HepG2 (cell line): ENCODE results near the gene FAM20C. TPM values are rescaled to one million over a fixed set of nuclear protein-coding genes. Genes with fewer than 3 reads are reported as not detected.

Experiments
- ATAC-seq: fragments of 200-7000 bp; cut with Tn5 transposase; 3 replicates; pipeline ENCODE4 v1.9.1; 2020; ENCODE audit warnings: mild to moderate bottlenecking, moderate library complexity
- BruUV-seq: library from RNA; stranded (reverse); fragments of 400-500 nt; replicated peaks from 2 replicates; lab custom pipeline; 2021; lab: Mats Ljungman, UMichigan
- CTCF ChIA-PET: fragments of 300-600 bp; formaldehyde crosslinking; extraction: SDS; loops from one replicate; lab custom pipeline; 2021; ENCODE audit warnings: low total read pairs, inconsistent platforms, low intra/inter-chr PET ratio; lab: Yijun Ruan, JAX
- POLR2A ChIA-PET: fragments of 350-600 bp; sonication (Branson Sonifier 250); formaldehyde crosslinking; loops from one replicate; lab custom pipeline; 2020; ENCODE audit warnings: antibody characterized with exemption, inconsistent platforms; lab: Yijun Ruan, JAX
- DNase-seq: peaks from one replicate; pipeline ENCODE4 v3.0.0-alpha.2; 2015; ENCODE audit warnings: low spot score
- FAIRE-seq: peaks from 3 replicates; lab custom pipeline; 2011; peaks lifted over from hg19 to GRCh38; lab: Jason Lieb, UNC
- H2AFZ ChIP-seq: one replicate; pipeline ENCODE4 v1.6.1; 2011; ENCODE audit warnings: low read length, inconsistent platforms
- H3K27ac ChIP-seq: fragments of 300-600 bp; 3 replicates; pipeline ENCODE4 v1.8.0; 2011; ENCODE audit warnings: mixed run types, mild to moderate bottlenecking, mixed read lengths, low read length, inconsistent platforms; ENCODE audit not compliant: insufficient read depth; ENCODE audit errors: extremely low read length
- H3K27me3 ChIP-seq, 2 experiments: fragments of 200-600 bp in 1 of 2; 2 replicates in 1 of 2; 3 replicates in 1 of 2; pipeline versions ENCODE4 v1.6.0 to v1.8.0; 2011; ENCODE audit warnings: low read length in 2 of 2, mild to moderate bottlenecking in 2 of 2, moderate library complexity in 2 of 2, inconsistent platforms in 1 of 2; ENCODE audit not compliant: insufficient read depth in 2 of 2, control insufficient read depth in 1 of 2
- H3K36me3 ChIP-seq, 2 experiments: fragments of 200-600 bp in 1 of 2; replicated peaks in 1 of 2; 2 replicates in 1 of 2; 3 replicates in 1 of 2; pipeline versions ENCODE4 v1.5.1 to v1.8.0; 2011; ENCODE audit warnings: low read length in 2 of 2, inconsistent platforms in 1 of 2; ENCODE audit not compliant: insufficient read depth in 2 of 2, control insufficient read depth in 1 of 2
- H3K4me1 ChIP-seq: 2 replicates; pipeline ENCODE4 v1.5.1; 2012; ENCODE audit warnings: low read length, inconsistent platforms; ENCODE audit not compliant: insufficient read depth
- H3K4me2 ChIP-seq: 2 replicates; pipeline ENCODE4 v1.6.0; 2011; ENCODE audit warnings: low read depth, low read length, inconsistent platforms
- H3K4me3 ChIP-seq, 3 experiments: fragments of 200-600 bp in 1 of 3; sonication (generic), shearing (Covaris generic) in 1 of 3; replicated peaks in 1 of 3; 2 replicates each; pipeline ENCODE4 v1.5.1; 2011 to 2016; ENCODE audit warnings: low read length in 3 of 3, inconsistent platforms in 2 of 3, low read depth in 2 of 3, mild to moderate bottlenecking in 2 of 3, control low read depth in 1 of 3, mixed read lengths in 1 of 3; ENCODE audit not compliant: insufficient read depth in 1 of 3
- H3K79me2 ChIP-seq: one replicate; pipeline ENCODE4 v1.6.1; 2011; ENCODE audit warnings: low read length, inconsistent platforms; ENCODE audit not compliant: insufficient read depth
- H3K9ac ChIP-seq: 2 replicates; pipeline ENCODE4 v1.6.0; 2011; ENCODE audit warnings: mild to moderate bottlenecking, low read depth, low read length, inconsistent platforms; ENCODE audit not compliant: insufficient read depth
- H3K9me3 ChIP-seq: 2 replicates; pipeline ENCODE4 v1.5.1; 2012; ENCODE audit warnings: mild to moderate bottlenecking, low read length
- H4K20me1 ChIP-seq: 2 replicates; pipeline ENCODE4 v1.6.0; 2011; ENCODE audit warnings: inconsistent platforms, mild to moderate bottlenecking, low read length, moderate library complexity; ENCODE audit not compliant: insufficient read depth
- BCL6 ChIP-seq: IDR thresholded peaks from 2 replicates; pipeline ENCODE4 v1.6.1; 2016; ENCODE audit warnings: missing genetic modification reagents, missing compliant biosample characterization
- CEBPB ChIP-seq: IDR thresholded peaks from 2 replicates; pipeline ENCODE4 v1.6.1; 2011; ENCODE audit warnings: low read depth, low read length, improper control_type of control experiment, borderline replicate concordance
- NFKBIZ ChIP-seq: IDR thresholded peaks from 2 replicates; pipeline ENCODE4 v1.6.1; 2018; ENCODE audit warnings: missing genetic modification reagents, missing compliant biosample characterization
- XBP1 ChIP-seq: sonication (generic); formaldehyde crosslinking; IDR thresholded peaks from 2 replicates; pipeline ENCODE4 v1.5.0; 2020; ENCODE audit warnings: missing genetic modification reagents
- ZNF556 ChIP-seq: sonication (generic); formaldehyde crosslinking; IDR thresholded peaks from 2 replicates; pipeline ENCODE4 v1.4.0; 2020; ENCODE audit warnings: mild to moderate bottlenecking, missing genetic modification reagents, borderline replicate concordance
- ZNF746 ChIP-seq: sonication (generic); formaldehyde crosslinking; IDR thresholded peaks from 2 replicates; pipeline ENCODE4 v1.8.0; 2022; ENCODE audit warnings: mild to moderate bottlenecking, missing genetic modification reagents
- ZNF781 ChIP-seq: sonication (generic); formaldehyde crosslinking; IDR thresholded peaks from 2 replicates; pipeline ENCODE4 v1.5.1; 2020; ENCODE audit warnings: borderline replicate concordance, mild to moderate bottlenecking, missing genetic modification reagents; ENCODE audit errors: not compliant biosample characterization
- ZNF878 ChIP-seq: sonication (generic); formaldehyde crosslinking; IDR thresholded peaks from 2 replicates; pipeline ENCODE4 v1.8.1; 2023; ENCODE audit warnings: mild to moderate bottlenecking, missing genetic modification reagents, moderate library complexity
- WGBS: methylation state at CpG from one replicate; pipeline ENCODE4 v1.1.6; 2017; ENCODE audit warnings: low lambda C conversion rate; 5-methylcytosine and 5-hydroxymethylcytosine counted together
- in situ Hi-C: cut with HindIII; loops from 2 replicates; pipeline ENCODE4 v1.10.0; 2017; ENCODE audit warnings: low pct_unique_long_range_greater_than_20kb; ENCODE audit not compliant: extremely low pct_ligation_motif_present
- intact Hi-C: fragments of 100-400 bp; cut with micrococcal nuclease; formaldehyde crosslinking; loops from one replicate; pipeline ENCODE4 v1.10.0; 2022; ENCODE audit not compliant: unreplicated experiment
- polyA plus RNA-seq, 8 experiments: library from polyadenylated mRNA; depleted of rRNA in 3 of 8; stranded (reverse) in 7 of 8; unstranded in 1 of 8; fragments of >200 nt; fragmentation: Illumina TruSeq in 4 of 8; extraction: Trizol in 4 of 8; gene quantifications; 2 replicates each; pipeline versions ENCODE4 v1.2.1 to v1.2.3, GENCODE V29; 2011 to 2016; ENCODE audit warnings: low read depth in 4 of 8, missing spikeins in 1 of 8, mixed read lengths in 1 of 8; ENCODE audit not compliant: insufficient read depth in 1 of 8
- total RNA-seq, 5 experiments: library from RNA; depleted of rRNA; stranded (reverse); fragments of >200 nt; fragmentation: Illumina TruSeq; extraction: Trizol; gene quantifications; 2 replicates each; pipeline ENCODE4 v1.2.3, GENCODE V29; 2016; ENCODE audit warnings: low read depth in 1 of 5
- TF ChIP-seq, protein P1 (sequence below): fragments of 450-650 bp; IDR thresholded peaks from 2 replicates; pipeline ENCODE4 v1.6.1; 2016
- TF ChIP-seq, protein P2 (sequence below): sonication (generic); formaldehyde crosslinking; IDR thresholded peaks from 2 replicates; pipeline ENCODE4 v1.8.0; 2022; ENCODE audit warnings: missing genetic modification reagents, low read depth, mild to moderate bottlenecking, borderline replicate concordance

The FAM20C gene
- total and polyA plus RNA-seq, 2 of the 13 experiments (the other 11 are each of a cell fraction or from before 2014, with no cell fraction given) = 11.9 to 19.9 TPM

DNA sequence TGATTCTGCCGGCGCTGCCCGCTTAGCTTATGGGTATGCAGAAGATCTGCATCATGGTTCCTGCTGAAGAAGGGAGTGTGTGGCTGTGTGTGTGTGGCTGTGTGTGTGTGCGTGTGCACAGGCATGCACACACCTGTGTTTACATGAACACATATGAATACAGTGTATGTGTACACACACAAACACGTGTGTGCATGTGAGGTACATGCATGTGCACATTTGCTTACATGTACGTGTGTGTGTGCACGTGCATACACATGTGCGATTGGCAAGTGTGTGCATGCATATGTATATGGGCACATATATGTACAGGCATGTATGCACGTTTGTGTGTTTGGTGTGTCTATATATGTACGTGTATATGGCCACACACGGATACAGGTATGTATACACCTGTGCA lies 16.4 kb upstream of the FAM20C start:
- Histone ChIP-seq H3K4me1 (no peaks in the 10 kb centered on the region), H3K36me3 (no peaks in the 10 kb centered on the region), H3K4me2 (no peak overlapping the region), H2AFZ (no peak overlapping the region), H3K4me3 (no peak overlapping the region), H4K20me1 (no peaks in the 10 kb centered on the region; the same call in 1 of the 2 replicates), H3K79me2 (no peaks in the 10 kb centered on the region), H3K27me3 (peaks cover 23 to 72% of the 10 kb centered on the region in 2 experiments), H3K9me3 (no peaks in the 10 kb centered on the region), H3K27ac (no peak overlapping the region), H3K9ac (no peak overlapping the region)
- 71% methylated on average over 8 of the region's 11 CpGs for WGBS
- in situ Hi-C loops (no loop called here), intact Hi-C loops (no loop called here)
- no peak for ATAC-seq
- CTCF ChIA-PET = no interaction called here
- POLR2A ChIA-PET = no interaction called here
- no TSS peak for BruUV-seq
- TF ChIP-seq, protein P1, sequence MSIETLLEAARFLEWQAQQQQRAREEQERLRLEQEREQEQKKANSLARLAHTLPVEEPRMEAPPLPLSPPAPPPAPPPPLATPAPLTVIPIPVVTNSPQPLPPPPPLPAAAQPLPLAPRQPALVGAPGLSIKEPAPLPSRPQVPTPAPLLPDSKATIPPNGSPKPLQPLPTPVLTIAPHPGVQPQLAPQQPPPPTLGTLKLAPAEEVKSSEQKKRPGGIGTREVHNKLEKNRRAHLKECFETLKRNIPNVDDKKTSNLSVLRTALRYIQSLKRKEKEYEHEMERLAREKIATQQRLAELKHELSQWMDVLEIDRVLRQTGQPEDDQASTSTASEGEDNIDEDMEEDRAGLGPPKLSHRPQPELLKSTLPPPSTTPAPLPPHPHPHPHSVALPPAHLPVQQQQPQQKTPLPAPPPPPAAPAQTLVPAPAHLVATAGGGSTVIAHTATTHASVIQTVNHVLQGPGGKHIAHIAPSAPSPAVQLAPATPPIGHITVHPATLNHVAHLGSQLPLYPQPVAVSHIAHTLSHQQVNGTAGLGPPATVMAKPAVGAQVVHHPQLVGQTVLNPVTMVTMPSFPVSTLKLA = peak; percentile 91
- no peak for TF ChIP-seq ZNF878 (CRISPR knock-in tag)
- no peak for FAIRE-seq
- DNase-seq = no peak

DNA sequence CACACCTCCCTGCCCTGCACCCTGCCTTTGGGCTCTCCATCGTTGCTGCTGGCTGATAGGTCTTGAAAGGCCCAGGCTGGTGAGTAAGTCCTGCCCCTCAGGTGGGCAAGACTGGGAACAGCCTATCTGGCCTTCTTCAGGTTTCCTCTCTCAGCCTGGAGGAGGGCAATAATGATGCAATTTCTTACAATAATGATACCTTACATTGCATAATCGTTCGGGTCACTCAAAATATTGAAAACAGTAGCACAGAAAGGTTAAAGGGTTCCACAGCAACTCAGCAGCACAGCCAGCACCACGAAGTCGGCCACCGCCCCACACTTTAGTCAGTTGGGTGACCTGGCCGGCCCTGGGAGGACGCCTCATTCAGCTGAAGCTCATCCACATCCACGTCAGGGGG lies 16.0 kb upstream of the FAM20C start:
- Histone ChIP-seq H3K4me3 (no peak overlapping the region), H3K4me1 (no peaks in the 10 kb centered on the region), H3K79me2 (no peaks in the 10 kb centered on the region), H3K27me3 (peaks cover 23 to 74% of the 10 kb centered on the region in 2 experiments), H3K36me3 (no peaks in the 10 kb centered on the region), H2AFZ (no peak overlapping the region), H3K4me2 (no peak overlapping the region), H3K9me3 (no peaks in the 10 kb centered on the region), H3K27ac (no peak overlapping the region), H4K20me1 (no peaks in the 10 kb centered on the region; the same call in 1 of the 2 replicates), H3K9ac (no peak overlapping the region)
- POLR2A ChIA-PET = no interaction called here
- TF ChIP-seq BCL6 (CRISPR knock-in tag) = no peak
- no peak for TF ChIP-seq NFKBIZ (CRISPR knock-in tag)
- TF ChIP-seq, protein P2, sequence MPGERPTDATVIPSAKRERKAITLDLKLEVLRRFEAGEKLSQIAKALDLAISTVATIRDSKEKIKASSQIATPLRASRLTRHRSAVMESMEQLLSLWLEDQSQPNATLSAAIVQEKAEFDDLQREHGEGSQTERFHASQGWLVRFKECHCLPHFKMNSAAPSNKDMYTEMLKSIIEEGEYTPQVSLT = no peak
- no peak for TF ChIP-seq ZNF781 (CRISPR knock-in tag)
- TF ChIP-seq CEBPB = 0 out of 2 replicates have a peak, but pooled peaks have one; percentile 26
- TF ChIP-seq ZNF746 (CRISPR knock-in tag) = no peak
- no peak for TF ChIP-seq XBP1 (CRISPR knock-in tag)
- no peak for TF ChIP-seq ZNF556 (CRISPR knock-in tag)
- BruUV-seq = no TSS peak
- intact Hi-C loops (no loop called here), in situ Hi-C loops (no loop called here)
- 50% methylated on average over 2 of the region's 9 CpGs for WGBS
- no peak for DNase-seq
- ATAC-seq = no peak
- FAIRE-seq = no peak
- CTCF ChIA-PET = no interaction called here
